Breast epithelium (tissue), 3 donors: Measurements from ENCODE around the gene GLI3.

Source experiments
- POLR2A ChIP-seq: fragments of 450-650 bp; IDR thresholded peaks from one replicate; pipeline ENCODE4 v1.6.1; 2016; ENCODE audit warnings: antibody characterized with exemption, mild to moderate bottlenecking, moderate library complexity
- TF ChIP-seq, protein P1 (sequence below), 3 donors: fragments of 450-650 bp; IDR thresholded peaks; one replicate each; pipeline ENCODE4 v1.5.1; 2016 to 2017; ENCODE audit warnings: antibody characterized with exemption in 3 of 3, mild to moderate bottlenecking in 3 of 3, moderate library complexity in 3 of 3

DNA sequence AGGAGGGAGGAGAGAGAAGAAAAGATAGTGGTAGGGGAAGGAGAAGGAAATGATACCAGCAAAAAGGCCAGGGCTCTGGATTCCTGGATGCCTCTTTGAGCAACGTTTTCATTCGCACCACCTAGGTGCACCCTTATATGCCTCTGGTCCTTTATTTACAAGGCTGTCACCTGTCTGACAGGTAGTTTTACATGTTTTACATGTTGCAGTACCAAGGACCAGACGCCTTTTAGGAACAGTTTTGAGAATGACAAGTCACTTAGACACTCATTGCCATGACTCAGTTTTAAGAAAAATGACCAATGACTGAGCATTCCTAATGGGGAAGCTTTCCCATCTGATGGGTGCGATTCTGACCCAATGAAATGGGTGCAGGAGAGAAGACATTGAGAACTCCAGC lies 119.8 kb downstream of the GLI3 start:
- TF ChIP-seq, protein P1, sequence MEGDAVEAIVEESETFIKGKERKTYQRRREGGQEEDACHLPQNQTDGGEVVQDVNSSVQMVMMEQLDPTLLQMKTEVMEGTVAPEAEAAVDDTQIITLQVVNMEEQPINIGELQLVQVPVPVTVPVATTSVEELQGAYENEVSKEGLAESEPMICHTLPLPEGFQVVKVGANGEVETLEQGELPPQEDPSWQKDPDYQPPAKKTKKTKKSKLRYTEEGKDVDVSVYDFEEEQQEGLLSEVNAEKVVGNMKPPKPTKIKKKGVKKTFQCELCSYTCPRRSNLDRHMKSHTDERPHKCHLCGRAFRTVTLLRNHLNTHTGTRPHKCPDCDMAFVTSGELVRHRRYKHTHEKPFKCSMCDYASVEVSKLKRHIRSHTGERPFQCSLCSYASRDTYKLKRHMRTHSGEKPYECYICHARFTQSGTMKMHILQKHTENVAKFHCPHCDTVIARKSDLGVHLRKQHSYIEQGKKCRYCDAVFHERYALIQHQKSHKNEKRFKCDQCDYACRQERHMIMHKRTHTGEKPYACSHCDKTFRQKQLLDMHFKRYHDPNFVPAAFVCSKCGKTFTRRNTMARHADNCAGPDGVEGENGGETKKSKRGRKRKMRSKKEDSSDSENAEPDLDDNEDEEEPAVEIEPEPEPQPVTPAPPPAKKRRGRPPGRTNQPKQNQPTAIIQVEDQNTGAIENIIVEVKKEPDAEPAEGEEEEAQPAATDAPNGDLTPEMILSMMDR (IDR thresholded peaks at IDR 0.05), result no peak
- no peak for TF ChIP-seq POLR2A
